Mesendoderm (in vitro differentiated cells): ENCODE data around the gene ITGAL.

ENCODE experiments used
- DNase-seq: peaks from one replicate; pipeline ENCODE4 v3.0.0; 2013
- H2AK5ac ChIP-seq: 2 replicates; pipeline ENCODE4 v1.6.1; 2013; ENCODE audit warnings: low read length, inconsistent platforms
- H2BK120ac ChIP-seq: 2 replicates; pipeline ENCODE4 v1.6.1; 2013; ENCODE audit warnings: low read depth, mild to moderate bottlenecking, low read length, moderate library complexity, mixed read lengths
- H2BK15ac ChIP-seq: replicated peaks from 2 replicates; pipeline ENCODE4 v1.6.1; 2013; ENCODE audit warnings: low read depth, mild to moderate bottlenecking, moderate library complexity
- H2BK5ac ChIP-seq: 2 replicates; pipeline ENCODE4 v1.6.1; 2013; ENCODE audit warnings: low read length, inconsistent platforms
- H3K18ac ChIP-seq: 2 replicates; pipeline ENCODE4 v1.6.1; 2013; ENCODE audit warnings: mild to moderate bottlenecking, low read length, mixed read lengths
- H3K23ac ChIP-seq: one replicate; pipeline ENCODE4 v1.6.1; 2013; ENCODE audit warnings: low read length
- H3K27ac ChIP-seq: 2 replicates; pipeline ENCODE4 v1.5.1; 2013; ENCODE audit warnings: low read depth, mild to moderate bottlenecking, inconsistent platforms, low read length, moderate library complexity
- H3K27me3 ChIP-seq: 2 replicates; pipeline ENCODE4 v1.6.1; 2013; ENCODE audit warnings: low read length, control low read depth, mild to moderate bottlenecking, inconsistent platforms; ENCODE audit not compliant: insufficient read depth, poor library complexity
- H3K36me3 ChIP-seq: 2 replicates; pipeline ENCODE4 v1.6.1; 2013; ENCODE audit warnings: low read length, inconsistent platforms; ENCODE audit not compliant: control insufficient read depth, insufficient read depth
- H3K4ac ChIP-seq: one replicate; pipeline ENCODE4 v1.6.1; 2013; ENCODE audit warnings: low read depth, mild to moderate bottlenecking, low read length, moderate library complexity
- H3K4me1 ChIP-seq: 2 replicates; pipeline ENCODE4 v1.6.1; 2013; ENCODE audit warnings: low read depth, low read length, inconsistent platforms; ENCODE audit not compliant: control insufficient read depth
- H3K4me2 ChIP-seq: 2 replicates; pipeline ENCODE4 v1.6.1; 2013; ENCODE audit warnings: low read length
- H3K4me3 ChIP-seq: 2 replicates; pipeline ENCODE4 v1.5.1; 2013; ENCODE audit warnings: mild to moderate bottlenecking, low read length
- H3K56ac ChIP-seq: one replicate; pipeline ENCODE4 v1.6.1; 2013; ENCODE audit warnings: low read length
- H3K79me1 ChIP-seq: 2 replicates; pipeline ENCODE4 v1.6.1; 2013; ENCODE audit warnings: low read length, inconsistent platforms
- H3K79me2 ChIP-seq: 2 replicates; pipeline ENCODE4 v1.6.1; 2013; ENCODE audit warnings: mild to moderate bottlenecking, low read length; ENCODE audit not compliant: control insufficient read depth, insufficient read depth
- H3K9ac ChIP-seq: 2 replicates; pipeline ENCODE4 v1.6.1; 2013; ENCODE audit warnings: low read length, inconsistent platforms
- H4K5ac ChIP-seq: one replicate; pipeline ENCODE4 v1.6.1; 2013; ENCODE audit warnings: low read length
- H4K8ac ChIP-seq: one replicate; pipeline ENCODE4 v1.6.1; 2013; ENCODE audit warnings: low read depth, mild to moderate bottlenecking, control low read depth, low read length, moderate library complexity
- WGBS: extraction: QIAGEN DNeasy Blood & Tissue Kit; methylation state at CpG from one replicate; pipeline ENCODE4 v1.1.7; 2013; ENCODE audit warnings: low lambda C conversion rate, missing lambda C conversion rate; ENCODE audit not compliant: insufficient coverage; ENCODE audit errors: extremely low coverage; 5-methylcytosine and 5-hydroxymethylcytosine counted together

Gene ITGAL

GRCh38 chr16:30562021-30562420, 89.5 kb downstream of the ITGAL start:
- Histone ChIP-seq H3K56ac (no peak overlapping the region), H2BK120ac (no peak overlapping the region), H3K4me2 (no peak overlapping the region), H3K79me1 (no peaks in the 10 kb centered on the region), H3K18ac (no peak overlapping the region), H3K4ac (no peak overlapping the region), H3K36me3 (no peaks in the 10 kb centered on the region), H3K79me2 (no peaks in the 10 kb centered on the region), H4K5ac (no peak overlapping the region), H2BK5ac (no peak overlapping the region), H3K4me3 (no peak overlapping the region), H2BK15ac (no peak overlapping the region), H3K23ac (no peak overlapping the region), H3K9ac (no peak overlapping the region), H3K4me1 (no peaks in the 10 kb centered on the region), H3K27ac (no peak overlapping the region), H4K8ac (no peak overlapping the region), H2AK5ac (no peak overlapping the region), H3K27me3 (no peaks in the 10 kb centered on the region)
- no CpG with 5 or more reads among the region's 14 CpGs for WGBS
- DNase-seq = no peak

GRCh38 chr16:30565526-30565925, 93.0 kb downstream of the ITGAL start:
- Histone ChIP-seq H2BK5ac (no peak overlapping the region), H3K79me2 (no peaks in the 10 kb centered on the region), H3K79me1 (no peaks in the 10 kb centered on the region), H3K4me1 (no peaks in the 10 kb centered on the region), H2BK120ac (no peak overlapping the region), H3K27me3 (no peaks in the 10 kb centered on the region), H3K23ac (no peak overlapping the region), H2AK5ac (no peak overlapping the region), H3K36me3 (no peaks in the 10 kb centered on the region), H3K4me2 (no peak overlapping the region), H3K9ac (no peak overlapping the region), H3K27ac (no peak overlapping the region), H4K8ac (no peak overlapping the region), H3K4ac (no peak overlapping the region), H3K4me3 (no peak overlapping the region), H2BK15ac (no peak overlapping the region), H3K56ac (no peak overlapping the region), H3K18ac (no peak overlapping the region), H4K5ac (no peak overlapping the region)
- DNase-seq = no peak
- WGBS = no CpG with 5 or more reads among the region's 7 CpGs

- no peak overlapping the region for H2BK120ac ChIP-seq
- H2BK5ac ChIP-seq = no peak overlapping the region
- no peaks in the 10 kb centered on the region for H3K36me3 ChIP-seq
- no peaks in the 10 kb centered on the region for H3K79me2 ChIP-seq
- H3K23ac ChIP-seq = no peak overlapping the region
- no peak overlapping the region for H3K4ac ChIP-seq
- no peak overlapping the region for H3K4me2 ChIP-seq
- no peak for DNase-seq
- no peak overlapping the region for H3K27ac ChIP-seq
- no peak overlapping the region for H4K5ac ChIP-seq
- no peak overlapping the region for H3K4me3 ChIP-seq
- H2BK15ac ChIP-seq = no peak overlapping the region
- no peaks in the 10 kb centered on the region for H3K79me1 ChIP-seq
- no peaks in the 10 kb centered on the region for H3K27me3 ChIP-seq
- no peak overlapping the region for H3K18ac ChIP-seq
- H3K56ac ChIP-seq = no peak overlapping the region
- H2AK5ac ChIP-seq = no peak overlapping the region
- H3K4me1 ChIP-seq = no peaks in the 10 kb centered on the region
- no peak overlapping the region for H4K8ac ChIP-seq
- H3K9ac ChIP-seq = no peak overlapping the region
- no CpG with 5 or more reads among the region's 8 CpGs for WGBS
Measured at GRCh38 chr16:30565984-30566383, 93.4 kb downstream of the ITGAL start.

- no peak overlapping the region for H3K18ac ChIP-seq
- H2AK5ac ChIP-seq = no peak overlapping the region
- no peak overlapping the region for H3K4me3 ChIP-seq
- no peak overlapping the region for H2BK5ac ChIP-seq
- no peaks in the 10 kb centered on the region for H3K79me1 ChIP-seq
- no peak overlapping the region for H3K27ac ChIP-seq
- no peaks in the 10 kb centered on the region for H3K36me3 ChIP-seq
- no peak overlapping the region for H3K4me2 ChIP-seq
- no peaks in the 10 kb centered on the region for H3K4me1 ChIP-seq
- no peak overlapping the region for H2BK15ac ChIP-seq
- H3K27me3 ChIP-seq = no peaks in the 10 kb centered on the region
- no peak overlapping the region for H2BK120ac ChIP-seq
- H3K56ac ChIP-seq = no peak overlapping the region
- no peak overlapping the region for H3K23ac ChIP-seq
- H3K79me2 ChIP-seq = no peaks in the 10 kb centered on the region
- WGBS = no CpG with 5 or more reads among the region's 4 CpGs
- H3K9ac ChIP-seq = no peak overlapping the region
- H4K5ac ChIP-seq = no peak overlapping the region
- H4K8ac ChIP-seq = no peak overlapping the region
- H3K4ac ChIP-seq = no peak overlapping the region
- no peak for DNase-seq
Measured at GRCh38 chr16:30566531-30566930, 94.0 kb downstream of the ITGAL start.

- Histone ChIP-seq H3K4me2 (no peak overlapping the region), H3K23ac (no peak overlapping the region), H4K8ac (no peak overlapping the region), H3K56ac (no peak overlapping the region), H3K79me1 (no peaks in the 10 kb centered on the region), H3K79me2 (no peaks in the 10 kb centered on the region), H4K5ac (no peak overlapping the region), H3K4me1 (no peaks in the 10 kb centered on the region), H3K9ac (no peak overlapping the region), H2BK120ac (no peak overlapping the region), H2BK15ac (no peak overlapping the region), H3K27me3 (no peaks in the 10 kb centered on the region), H3K36me3 (no peaks in the 10 kb centered on the region), H2AK5ac (no peak overlapping the region), H3K4me3 (no peak overlapping the region), H3K4ac (no peak overlapping the region), H2BK5ac (no peak overlapping the region), H3K27ac (no peak overlapping the region), H3K18ac (no peak overlapping the region)
- no CpG with 5 or more reads among the region's 14 CpGs for WGBS
- no peak for DNase-seq
Measured at GRCh38 chr16:30567160-30567990, 94.8 kb downstream of the ITGAL start.
